Measurements from ENCODE around the gene ETV6.

DNA sequence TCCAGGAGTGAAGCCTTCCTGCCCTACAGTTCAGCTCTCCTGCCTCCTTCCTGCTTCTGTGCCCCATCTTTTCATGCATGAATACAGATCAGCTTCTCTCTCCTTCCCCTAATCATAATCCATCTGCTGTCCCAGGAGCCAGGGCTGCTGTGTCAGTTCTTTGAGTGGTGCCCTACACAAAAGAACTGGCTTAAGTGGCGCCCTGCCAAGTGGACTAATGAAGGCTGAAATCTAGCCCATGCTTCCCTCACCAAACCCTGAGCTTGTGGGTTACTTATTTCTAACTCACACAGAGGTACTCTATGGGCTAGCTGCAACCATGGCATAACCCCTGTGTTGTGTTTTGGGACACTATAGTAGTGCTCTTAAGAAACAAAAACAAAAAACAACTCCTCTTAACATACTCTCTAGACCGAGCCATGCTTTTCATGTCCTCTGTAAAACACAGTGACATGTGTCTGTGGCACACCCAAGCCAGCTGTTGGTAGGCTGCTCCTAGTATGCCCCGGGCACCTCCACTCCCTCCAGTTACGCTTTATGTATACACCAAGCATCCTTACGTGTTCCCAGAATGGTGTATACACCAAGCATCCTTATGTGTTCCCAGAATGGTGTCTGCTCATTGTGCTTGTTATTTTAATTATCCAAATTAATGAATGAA, 19.3 kb upstream of the ETV6 start:
- TF ChIP-seq CTCF (IDR thresholded peaks at IDR 0.05) (no peak), POLR2A (IDR thresholded peaks at IDR 0.05) (no peak)

Measured in right lobe of liver (tissue), 4 donors.